HG03342 (cell line): Measurements from ENCODE around the gene CPNE8.

Experiments
- ATAC-seq: cut with Tn5 transposase; IDR thresholded peaks from one replicate; pipeline ENCODE4 v1.9.1; 2021; ENCODE audit warnings: mild to moderate bottlenecking, moderate library complexity; ENCODE audit not compliant: unreplicated experiment

The CPNE8 gene

GRCh38 chr12:38838056-38838850, 67.1 kb downstream of the CPNE8 start:
- ATAC-seq = no peak

DNA sequence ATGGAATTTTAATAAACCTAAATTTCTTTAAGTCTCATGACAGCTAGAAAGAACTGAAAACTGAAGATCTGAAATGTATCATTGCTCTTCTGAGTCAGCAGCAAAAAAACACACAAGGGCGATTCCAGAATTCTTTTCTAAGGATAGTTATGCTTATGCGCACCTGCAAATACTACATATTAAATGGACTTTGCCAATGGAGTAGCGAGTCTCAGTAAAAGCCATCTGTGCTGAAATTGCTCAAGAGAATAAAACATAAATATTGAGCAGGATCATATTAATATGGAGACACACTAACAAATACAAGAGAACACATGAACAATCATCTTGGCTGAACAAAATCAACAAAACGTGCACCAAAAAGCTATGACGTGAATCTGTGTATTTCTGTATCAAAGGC, 73.7 kb downstream of the CPNE8 start:
- no peak for ATAC-seq

- no peak for ATAC-seq
Observed at GRCh38 chr12:38825006-38825405, 80.4 kb downstream of the CPNE8 start.

GRCh38 chr12:38823738-38824137, 81.7 kb downstream of the CPNE8 start:
- no peak for ATAC-seq

DNA sequence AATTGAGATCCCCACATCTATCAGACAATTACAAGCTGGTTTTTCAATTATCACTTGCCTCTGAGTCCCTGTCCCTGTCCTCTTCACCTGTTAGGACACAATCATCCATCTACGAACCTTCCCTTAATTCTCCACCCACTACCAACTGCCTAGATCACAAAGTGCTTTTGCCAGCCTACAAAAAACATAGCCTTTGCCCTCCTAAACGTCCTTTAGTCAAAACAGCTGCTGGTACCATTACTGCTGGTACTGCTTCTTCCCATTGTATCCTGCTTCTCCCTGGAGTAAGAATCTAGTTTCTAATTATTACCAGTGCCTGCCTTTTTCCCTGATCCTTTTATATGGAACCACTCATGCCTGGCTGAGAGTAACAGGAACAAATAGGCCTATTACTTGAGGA, 82.1 kb downstream of the CPNE8 start:
- no peak for ATAC-seq

DNA sequence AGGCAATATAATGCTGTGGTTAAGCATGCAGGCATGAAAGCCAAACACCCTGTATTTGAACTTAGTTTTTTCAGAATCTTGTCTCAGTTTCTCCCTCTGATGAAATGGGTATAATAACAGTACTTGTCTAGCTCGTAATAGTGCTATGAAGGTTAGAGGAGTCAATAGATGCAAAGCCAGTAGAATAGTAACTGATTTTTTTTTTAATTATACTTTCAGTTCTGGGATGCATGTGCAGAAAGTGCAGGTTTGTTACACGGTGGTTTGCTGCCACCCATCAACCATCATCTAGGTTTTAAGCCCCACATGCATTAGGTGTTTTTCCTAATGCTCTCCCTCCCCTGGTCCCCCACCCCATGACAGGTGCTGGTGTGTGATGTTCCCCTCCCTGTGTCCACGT, 87.4 kb downstream of the CPNE8 start:
- no peak for ATAC-seq

DNA sequence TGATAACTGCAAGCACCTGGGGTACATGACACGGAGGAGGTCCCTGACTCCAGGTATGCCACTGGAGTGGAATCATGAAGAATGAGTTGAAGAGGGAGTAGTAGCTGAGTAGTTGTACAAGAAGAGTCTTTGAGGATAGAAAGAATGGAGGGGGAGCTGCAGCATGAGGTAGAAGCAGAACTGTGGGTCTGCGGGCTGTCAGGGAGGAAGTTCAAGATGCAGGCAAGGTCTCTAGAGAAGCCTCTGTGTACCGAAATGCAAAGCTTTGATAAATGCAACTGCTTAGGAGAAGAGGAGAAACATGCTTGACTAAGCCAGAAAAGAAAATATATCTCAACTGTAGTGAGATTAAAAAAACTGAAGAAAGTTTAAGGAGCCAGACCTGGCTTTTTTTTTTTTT, 91.5 kb downstream of the CPNE8 start:
- ATAC-seq = no peak

- no peak for ATAC-seq
Observed at GRCh38 chr12:38811814-38812356, 93.5 kb downstream of the CPNE8 start.

DNA sequence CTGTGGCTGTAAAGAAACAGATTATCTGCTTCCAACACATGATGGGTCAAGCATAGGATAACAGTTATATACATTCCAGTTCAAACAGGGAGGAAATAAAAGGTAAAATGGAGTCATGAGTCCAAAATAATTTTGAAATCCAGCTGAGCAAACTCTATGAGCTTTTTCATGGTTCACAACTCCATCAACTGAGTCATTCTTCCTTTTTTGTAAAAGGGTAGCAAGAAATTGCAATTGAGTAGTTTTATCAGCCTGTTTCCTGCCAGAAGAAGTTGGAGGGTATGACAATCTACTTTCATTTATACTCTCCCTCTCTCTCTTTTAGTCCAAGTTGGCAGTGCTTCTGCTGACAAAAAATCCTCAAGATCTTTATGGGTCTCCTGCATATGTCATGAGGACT, 95.6 kb downstream of the CPNE8 start:
- ATAC-seq = no peak

DNA sequence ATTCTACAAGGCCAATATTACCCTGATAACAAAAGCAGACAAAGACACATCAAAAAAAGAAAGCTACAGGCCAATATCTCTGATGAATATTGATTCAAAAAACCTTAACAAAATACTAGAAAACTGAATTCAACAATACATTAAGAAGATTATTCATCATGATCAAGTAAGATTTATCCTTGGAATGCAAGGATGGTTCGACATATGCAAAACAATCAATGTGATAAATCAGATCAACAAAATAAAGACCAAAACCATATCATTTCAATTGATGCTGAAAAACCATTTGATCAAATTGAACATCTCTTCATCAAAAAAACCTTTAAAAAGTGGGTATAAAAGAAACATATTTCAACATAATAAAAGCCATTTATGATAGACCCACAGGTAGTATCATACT, 117.3 kb downstream of the CPNE8 start:
- ATAC-seq = no peak

DNA sequence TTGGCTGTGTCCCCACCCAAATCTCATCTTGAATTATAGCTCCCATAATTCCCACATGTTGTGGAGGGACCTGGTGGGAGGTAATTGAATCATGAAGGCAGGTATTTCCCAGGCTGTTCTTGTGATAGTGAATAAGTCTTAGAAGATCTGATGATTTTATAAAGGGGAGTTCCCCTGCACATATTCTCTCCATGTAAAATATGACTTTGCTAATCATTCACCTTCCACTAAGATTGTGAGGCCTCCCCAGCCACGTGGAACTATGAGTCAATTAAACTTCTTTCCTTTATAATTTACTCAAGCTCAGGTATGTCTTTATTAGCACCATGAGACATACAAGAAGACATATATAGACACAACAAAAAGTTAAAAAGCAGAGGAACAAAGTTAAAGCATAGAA, 120.0 kb downstream of the CPNE8 start:
- ATAC-seq = no peak

DNA sequence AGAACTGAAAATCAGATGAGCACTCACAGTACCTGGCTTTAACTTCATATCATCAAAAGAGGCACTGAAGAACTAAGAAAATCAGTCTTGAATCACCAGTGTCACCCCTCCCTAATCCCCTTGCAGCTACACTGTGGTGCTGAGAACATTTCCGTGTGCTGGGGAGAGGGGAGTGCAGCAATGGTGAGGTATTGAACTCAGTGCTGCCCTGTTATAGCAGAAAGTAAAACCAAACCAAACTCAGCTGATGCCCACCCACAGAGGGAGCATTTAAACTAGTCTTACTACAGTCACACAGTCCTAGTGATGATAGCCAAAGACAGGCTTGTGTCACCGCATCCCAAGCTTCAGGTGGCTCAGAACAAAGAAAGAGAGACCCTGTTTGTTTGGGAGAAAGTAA, 122.1 kb downstream of the CPNE8 start:
- peak; percentile 42 for ATAC-seq

DNA sequence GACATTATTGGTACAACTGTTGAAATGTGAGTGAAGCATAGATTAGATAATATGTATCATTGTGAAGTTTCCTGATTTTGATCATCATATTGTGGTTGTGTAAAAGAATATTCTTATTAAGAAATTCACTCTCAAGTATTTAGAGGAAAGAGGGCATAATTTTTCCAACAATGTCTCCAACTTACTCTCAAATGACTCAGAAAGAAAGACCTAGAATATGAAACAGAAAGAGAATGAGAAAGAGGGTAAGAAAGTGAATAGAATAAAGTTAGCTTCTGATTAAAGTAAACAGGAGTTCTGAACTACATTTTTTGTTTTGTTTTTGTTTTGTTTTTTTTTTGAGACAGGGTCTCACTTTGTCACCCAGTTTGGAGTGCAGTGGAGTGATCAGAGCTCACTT, 123.0 kb downstream of the CPNE8 start:
- ATAC-seq = no peak

- ATAC-seq = no peak
Observed at GRCh38 chr12:38776647-38777046, 128.7 kb downstream of the CPNE8 start.

DNA sequence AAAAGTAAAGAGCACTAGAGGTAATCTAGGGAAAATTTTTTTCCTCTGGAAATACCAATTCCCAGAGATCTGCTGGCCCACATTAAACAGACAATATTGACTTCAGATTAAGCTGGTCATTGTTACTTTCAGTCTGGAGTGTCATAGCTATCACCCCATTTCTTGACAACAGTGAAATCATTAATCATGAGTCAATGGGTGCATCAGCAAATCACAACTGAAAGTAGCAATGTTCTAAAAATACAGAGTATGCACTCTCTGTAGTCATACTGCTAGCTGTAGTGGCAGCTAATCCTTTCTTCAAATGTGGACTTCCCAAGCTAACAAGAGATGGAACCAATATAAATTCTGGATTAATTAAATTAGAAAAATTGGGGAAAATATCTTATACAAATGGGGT, 129.9 kb downstream of the CPNE8 start:
- peak; percentile 96 for ATAC-seq

DNA sequence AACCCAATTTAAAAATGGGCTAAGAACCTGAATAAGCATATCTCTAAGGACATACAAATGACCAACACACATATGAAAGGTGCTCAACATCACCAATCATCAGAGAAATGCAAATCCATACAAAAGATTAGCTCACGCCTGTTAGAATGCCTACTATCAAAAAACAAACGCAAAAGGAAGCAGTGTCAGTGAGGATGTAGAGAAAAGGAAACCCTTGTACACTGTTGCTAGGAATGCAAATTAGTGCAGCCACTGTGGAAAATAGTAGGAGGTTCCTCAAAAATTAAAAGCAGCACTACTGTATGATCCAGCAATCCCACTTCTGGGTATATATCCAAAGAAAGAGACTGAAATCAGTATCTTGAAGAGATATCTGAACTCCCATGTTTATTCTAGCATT, 133.0 kb downstream of the CPNE8 start:
- no peak for ATAC-seq

DNA sequence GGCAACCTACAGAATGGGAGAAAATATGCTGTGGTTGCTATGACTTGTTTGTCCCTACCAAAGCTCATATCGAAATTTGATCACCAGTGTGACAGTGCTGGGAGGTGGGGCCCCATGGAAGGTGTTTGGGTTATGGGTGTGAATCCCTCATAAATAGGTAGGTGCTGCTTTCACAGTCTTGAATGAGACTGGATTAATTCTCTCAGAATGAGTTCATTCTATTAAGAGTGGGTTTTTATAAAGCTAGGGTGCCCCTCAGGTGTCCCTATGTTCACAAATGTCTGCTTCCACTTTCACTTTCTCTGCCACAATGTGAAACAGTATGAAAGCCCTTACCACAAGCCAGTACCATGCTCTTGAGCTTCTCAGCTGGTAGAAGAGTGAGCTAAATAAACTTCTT, 133.5 kb downstream of the CPNE8 start:
- ATAC-seq = peak; percentile 74

DNA sequence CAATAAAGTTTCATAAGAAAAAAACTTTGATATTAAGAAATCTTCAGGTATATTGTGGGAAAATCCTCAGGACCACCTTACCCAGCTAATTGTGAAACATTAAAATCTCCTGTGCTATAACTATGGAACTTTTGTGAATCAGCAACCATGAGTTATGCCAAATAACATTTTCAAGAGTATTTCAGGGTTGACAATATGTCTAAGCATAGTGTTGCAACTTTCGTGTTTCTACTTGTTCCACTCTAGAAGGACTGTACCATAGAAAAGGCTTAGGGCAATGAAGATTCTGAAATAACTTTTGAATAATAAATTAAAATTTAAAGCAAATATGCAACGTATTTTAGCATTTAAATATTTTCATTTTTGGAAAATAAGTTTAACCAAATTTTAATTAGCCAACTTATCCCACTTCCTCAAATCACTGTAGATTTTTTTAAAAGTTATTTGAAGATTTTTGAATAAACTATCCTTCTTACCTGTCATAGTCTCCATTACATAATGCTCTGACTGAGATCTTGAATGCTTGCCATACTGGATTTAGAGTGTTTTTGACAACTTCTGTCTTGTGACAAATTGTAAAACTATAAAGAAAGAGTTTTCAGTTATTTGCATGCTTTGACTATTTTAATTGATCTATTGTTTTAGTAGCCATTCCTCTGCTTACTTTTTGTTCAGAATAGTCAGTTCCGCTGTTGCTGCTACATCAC, 143.6 kb downstream of the CPNE8 start:
- ATAC-seq = no peak

DNA sequence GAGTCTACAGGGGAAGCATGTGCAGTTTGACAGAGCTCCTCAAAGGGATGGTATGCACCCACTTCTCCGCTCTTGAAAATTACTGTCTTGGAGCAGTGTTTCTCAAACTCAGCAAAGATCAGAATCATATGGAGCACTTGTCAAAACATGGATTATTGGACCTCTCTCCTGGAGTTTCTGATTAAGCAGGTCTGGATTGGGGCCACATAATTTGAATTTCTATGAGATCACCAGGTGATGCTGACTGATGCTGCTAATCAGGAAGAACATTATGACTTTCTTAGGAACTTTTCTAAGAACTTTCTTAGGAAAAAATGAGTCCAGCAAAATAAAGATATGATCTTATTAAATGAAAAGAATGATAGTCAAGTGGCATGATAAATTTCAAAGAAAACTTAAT, 144.3 kb downstream of the CPNE8 start:
- no peak for ATAC-seq

DNA sequence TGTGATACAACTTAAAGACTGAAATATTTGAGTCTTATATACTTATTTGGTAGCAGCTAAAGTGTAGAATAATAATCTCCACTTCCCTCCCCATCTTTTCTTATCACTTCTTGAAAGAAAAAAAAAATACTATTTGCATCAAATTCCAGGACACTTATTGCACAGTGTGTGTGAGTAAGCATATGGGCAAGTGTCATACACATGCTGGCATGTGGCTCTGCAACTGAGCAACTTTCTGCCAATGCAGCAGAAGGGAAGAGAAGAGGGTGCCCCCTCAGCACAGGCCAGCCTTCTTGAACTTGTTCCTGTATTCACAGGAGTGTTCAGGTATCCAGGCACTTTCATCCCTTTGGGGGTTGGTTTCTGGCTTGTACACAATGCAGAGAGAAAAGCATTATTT, 145.8 kb downstream of the CPNE8 start:
- no peak for ATAC-seq

GRCh38 chr12:38746744-38747143, 158.6 kb downstream of the CPNE8 start:
- no peak for ATAC-seq

- ATAC-seq = no peak
Observed at GRCh38 chr12:38745601-38746000, 159.8 kb downstream of the CPNE8 start.
